HCT116 (cell line): ENCODE data around the gene LSP1. TPM values are rescaled to one million over a fixed set of nuclear protein-coding genes. Genes with fewer than 3 reads are reported as not detected.

ENCODE experiments used
- ATAC-seq: fragments of 200-7000 bp; cut with Tn5 transposase; 2 replicates; pipeline ENCODE4 v1.9.1; 2020; ENCODE audit warnings: mild to moderate bottlenecking, moderate library complexity
- BruUV-seq: library from RNA; stranded (reverse); fragments of 400-500 nt; replicated peaks from 2 replicates; lab custom pipeline; 2021; lab: Mats Ljungman, UMichigan
- CTCF ChIA-PET: fragments of 300-600 bp; sonication (Branson Sonifier 250); formaldehyde crosslinking; loops from one replicate; lab custom pipeline; 2021; ENCODE audit warnings: antibody characterized with exemption; lab: Charles Lee
- POLR2A ChIA-PET: fragments of 300-600, 350-600 bp; sonication (Branson Sonifier 250); formaldehyde crosslinking; loops from one replicate; lab custom pipeline; 2021; ENCODE audit warnings: antibody characterized with exemption; lab: Charles Lee
- RAD21 ChIA-PET, 2 experiments: fragments of 300-600 bp; sonication (Branson Sonifier 250); formaldehyde crosslinking; loops; one replicate each; lab custom pipeline; 2023; ENCODE audit warnings: low total read pairs in 2 of 2; ENCODE audit not compliant: uncharacterized antibody in 2 of 2, unreplicated experiment in 2 of 2, low non-redundant PET in 1 of 2; lab: Charles Lee
- DNase-seq: peaks from one replicate; pipeline ENCODE4 v3.0.0-alpha.2; 2010; ENCODE audit warnings: low read depth, low spot score
- H2AFZ ChIP-seq: fragments of 200-600 bp; shearing (Covaris generic), sonication (generic); 2 replicates; pipeline ENCODE4 v1.6.1; 2017; ENCODE audit warnings: low read depth, mixed run types, mixed read lengths, antibody characterized with exemption, low read length; ENCODE audit not compliant: poor library complexity, severe bottlenecking
- H3K27ac ChIP-seq: 2 replicates; pipeline ENCODE4 v1.5.1; 2012; ENCODE audit warnings: low read depth, low read length
- H3K27me3 ChIP-seq: fragments of 200-600 bp; sonication (generic); 2 replicates; pipeline ENCODE4 v1.6.1; 2016; ENCODE audit warnings: mixed run types, low read length, mixed read lengths; ENCODE audit not compliant: insufficient read depth
- H3K36me3 ChIP-seq, 2 experiments: fragments of 200-500 bp in 1 of 2; fragments of 200-600 bp in 1 of 2; sonication (Bioruptor generic) in 1 of 2; sonication (generic) in 1 of 2; 2 replicates each; pipeline versions ENCODE4 v1.5.1 to v1.6.1; 2014 to 2016; ENCODE audit warnings: low read length in 2 of 2, inconsistent platforms in 1 of 2, mixed read lengths in 1 of 2, mixed run types in 1 of 2; ENCODE audit not compliant: insufficient read depth in 2 of 2, control insufficient read depth in 1 of 2
- H3K4me1 ChIP-seq, 2 experiments: fragments of 200-600 bp in 1 of 2; sonication (generic) in 1 of 2; 2 replicates each; pipeline versions ENCODE4 v1.5.1 to v1.6.1; 2012 to 2017; ENCODE audit warnings: low read length in 2 of 2, inconsistent platforms in 1 of 2, mild to moderate bottlenecking in 1 of 2, mixed read lengths in 1 of 2, mixed run types in 1 of 2, moderate library complexity in 1 of 2; ENCODE audit not compliant: insufficient read depth in 2 of 2, control insufficient read depth in 1 of 2
- H3K4me2 ChIP-seq: fragments of 200-600 bp; sonication (generic); 2 replicates; pipeline ENCODE4 v1.6.1; 2017; ENCODE audit warnings: mixed run types, low read length, mixed read lengths
- H3K4me3 ChIP-seq, 2 experiments: fragments of 200-600 bp in 1 of 2; sonication (generic) in 1 of 2; replicated peaks in 1 of 2; 2 replicates each; pipeline ENCODE4 v1.5.1; 2011 to 2016; ENCODE audit warnings: low read length in 2 of 2, control low read depth in 1 of 2, low read depth in 1 of 2, mild to moderate bottlenecking in 1 of 2, mixed read lengths in 1 of 2, mixed run types in 1 of 2
- H3K79me2 ChIP-seq: fragments of 200-600 bp; sonication (generic); 2 replicates; pipeline ENCODE4 v1.6.1; 2017; ENCODE audit warnings: mild to moderate bottlenecking, mixed run types, low read length, moderate library complexity, mixed read lengths; ENCODE audit not compliant: insufficient read depth
- H3K9ac ChIP-seq: fragments of 200-600 bp; sonication (generic); 2 replicates; pipeline ENCODE4 v1.6.1; 2016; ENCODE audit warnings: low read length, mixed read lengths
- H3K9me2 ChIP-seq: fragments of 200-600 bp; sonication (generic), shearing (Covaris generic); 2 replicates; pipeline ENCODE4 v1.6.1; 2017; ENCODE audit warnings: mixed run types, mild to moderate bottlenecking, moderate library complexity; ENCODE audit not compliant: insufficient read depth
- H3K9me3 ChIP-seq, 2 experiments: fragments of 200-500 bp in 1 of 2; fragments of 200-600 bp in 1 of 2; sonication (Bioruptor generic) in 1 of 2; sonication (generic) in 1 of 2; 2 replicates each; pipeline ENCODE4 v1.6.1; 2014 to 2017; ENCODE audit warnings: low read length in 2 of 2, mixed read lengths in 2 of 2, inconsistent platforms in 1 of 2, low read depth in 1 of 2, mild to moderate bottlenecking in 1 of 2, mixed run types in 1 of 2, moderate library complexity in 1 of 2; ENCODE audit not compliant: control insufficient read depth in 1 of 2, insufficient read depth in 1 of 2
- H4K20me1 ChIP-seq: fragments of 200-600 bp; sonication (generic), shearing (Covaris generic); 2 replicates; pipeline ENCODE4 v1.6.1; 2017; ENCODE audit warnings: mixed run types, mild to moderate bottlenecking, moderate library complexity; ENCODE audit not compliant: insufficient read depth
- CTCF ChIP-seq, 3 experiments: fragments of 200-600 bp in 1 of 3; sonication (generic) in 1 of 3; IDR thresholded peaks in 2 of 3; conservative IDR thresholded peaks in 1 of 3; 2 replicates each; pipeline ENCODE4 v1.5.1; 2012 to 2017; ENCODE audit warnings: low read depth in 2 of 3, low read length in 2 of 3, antibody characterized with exemption in 1 of 3, borderline replicate concordance in 1 of 3, control low read depth in 1 of 3, mild to moderate bottlenecking in 1 of 3, mixed read lengths in 1 of 3, mixed run types in 1 of 3, moderate library complexity in 1 of 3; ENCODE audit not compliant: insufficient read depth in 1 of 3
- ELF1 ChIP-seq: IDR thresholded peaks from 2 replicates; pipeline ENCODE4 v1.6.1; 2012; ENCODE audit warnings: low read depth, borderline replicate concordance
- FOSL1 ChIP-seq: IDR thresholded peaks from 2 replicates; pipeline ENCODE4 v1.6.1; 2012; ENCODE audit warnings: low read depth
- SP1 ChIP-seq: IDR thresholded peaks from 2 replicates; pipeline ENCODE4 v1.6.1; 2012; ENCODE audit warnings: low read depth
- YY1 ChIP-seq: IDR thresholded peaks from 2 replicates; pipeline ENCODE4 v1.6.1; 2011; ENCODE audit warnings: low read length, low read depth, moderate library complexity, mild to moderate bottlenecking; ENCODE audit not compliant: insufficient replicate concordance; ENCODE audit errors: extremely low read depth
- intact Hi-C: fragments of 100-400 bp; cut with micrococcal nuclease; formaldehyde crosslinking; loops from 2 replicates; pipeline ENCODE4 v1.10.0; 2022
- total RNA-seq: library from RNA; stranded (reverse); gene quantifications from one replicate; pipeline ENCODE4 v1.2.1, GENCODE V29; 2021; ENCODE audit not compliant: unreplicated experiment

LSP1 gene
- total RNA-seq, 1 experiment from 2014 or later: 1.3 TPM

- ChIA-PET CTCF (interaction anchor here (1.4 to 1.8 kb wide), 2 partner anchors 10 to 131 kb away, joined by 8 to 11 read pairs; partner anchors contain the start of gene SYT8), RAD21 (interaction anchor here (0.7 to 1.2 kb wide), 2 partner anchors 8 to 10 kb away, joined by 3 to 4 read pairs; no protein-coding TSS in a partner anchor), POLR2A (no interaction called here)
- Histone ChIP-seq H2AFZ (no peak overlapping the region), H3K27me3 (no peaks in the 10 kb centered on the region), H3K4me1 (peaks cover 33 to 41% of the 10 kb centered on the region in 2 experiments), H3K4me2 (no peak overlapping the region), H3K36me3 (no peaks in the 10 kb centered on the region), H3K9me2 (no peaks in the 10 kb centered on the region), H4K20me1 (no peaks in the 10 kb centered on the region), H3K27ac (no peak overlapping the region), H3K79me2 (no peaks in the 10 kb centered on the region), H3K9ac (no peak overlapping the region), H3K9me3 (no peaks in the 10 kb centered on the region; a peak in 2 of 4 replicates), H3K4me3 (no peak overlapping the region)
- ATAC-seq (no peak), DNase-seq (no peak)
- BruUV-seq: no TSS peak
- intact Hi-C loops: no loop called here
- TF ChIP-seq YY1 (no peak), ELF1 (no peak)
These were observed 28.5 kb upstream of the LSP1 start for GRCh38 chr11:1824221-1825038.

- Histone ChIP-seq H3K9ac (no peak overlapping the region), H4K20me1 (no peaks in the 10 kb centered on the region), H3K4me2 (0 out of 2 replicates have a peak overlapping the region, but pooled peaks have one; percentile 9), H3K79me2 (no peaks in the 10 kb centered on the region), H3K9me2 (no peaks in the 10 kb centered on the region), H3K4me1 (peaks cover 34 to 49% of the 10 kb centered on the region in 2 experiments), H3K9me3 (no peaks in the 10 kb centered on the region), H3K36me3 (no peaks in the 10 kb centered on the region), H3K4me3 (no peak overlapping the region), H3K27ac (peak overlapping the region; percentile 20; the same call in 1 of the 2 replicates)
- intact Hi-C loops: no loop called here
- ChIA-PET RAD21 (interaction anchor here (0.7 to 1.2 kb wide), 2 partner anchors 8 to 9 kb away, joined by 3 to 4 read pairs; no protein-coding TSS in a partner anchor), POLR2A (no interaction called here)
- BruUV-seq: no TSS peak
- peak; percentile 79 for ATAC-seq
- TF ChIP-seq CTCF (IDR thresholded peaks at IDR 0.05 in 2 of 3, conservative IDR thresholded peaks at IDR 0.05 in 1 of 3; ENCODE audit: borderline replicate concordance in 1 of 3, insufficient read depth in 1 of 3, low read depth in 2 of 3, low read length in 2 of 3) (peak in 2 of 3 experiments; percentile 65 to 88; a peak in 4 of 6 replicates), SP1 (no peak), FOSL1 (no peak)
- TF ChIP-seq, all 23 proteins: peak for 1
- DNase-seq: no peak
- Histone ChIP-seq H2AFZ (no peak overlapping the region), H3K27me3 (no peaks in the 10 kb centered on the region)
- CTCF ChIA-PET: interaction anchor here (1.4 to 1.8 kb wide), 2 partner anchors 9 to 131 kb away, joined by 8 to 11 read pairs; partner anchors contain the start of gene SYT8
These were observed 27.7 kb upstream of the LSP1 start for GRCh38 chr11:1825039-1825740.
